HL-60 (cell line): Measurements from ENCODE around the gene NKD1.

ENCODE experiments used
- DNase-seq, 2 experiments: peaks; one replicate each; pipeline ENCODE4 v3.0.0-alpha.2; 2010 to 2020; ENCODE audit warnings: low read depth in 1 of 2, low spot score in 1 of 2
- H3K27ac ChIP-seq: fragments of 250-450 bp; sonication (Bioruptor Pico); replicated peaks from 2 replicates; pipeline ENCODE4 v1.5.1; 2020; ENCODE audit warnings: mild to moderate bottlenecking, moderate library complexity
- H3K27me3 ChIP-seq: fragments of 250-450 bp; sonication (Bioruptor Pico); 2 replicates; pipeline ENCODE4 v1.5.1; 2021; ENCODE audit warnings: mild to moderate bottlenecking, moderate library complexity; ENCODE audit not compliant: insufficient read depth, poor library complexity, severe bottlenecking
- H3K4me3 ChIP-seq: replicated peaks from 2 replicates; pipeline ENCODE4 v1.5.1; 2011; ENCODE audit warnings: mild to moderate bottlenecking, control low read depth, low read length; ENCODE audit not compliant: insufficient read depth
- CTCF ChIP-seq: IDR thresholded peaks from one replicate; pipeline ENCODE4 v1.5.1; 2011; ENCODE audit warnings: low read length, control low read depth, inconsistent platforms; ENCODE audit not compliant: insufficient read depth
- GABPA ChIP-seq: IDR thresholded peaks from 2 replicates; pipeline ENCODE4 v1.6.1; 2012; ENCODE audit warnings: low read depth
- POLR2AphosphoS5 ChIP-seq: IDR thresholded peaks from 2 replicates; pipeline ENCODE4 v1.6.1; 2012; ENCODE audit warnings: low read depth
- REST ChIP-seq: IDR thresholded peaks from 2 replicates; pipeline ENCODE4 v1.6.1; 2012; ENCODE audit warnings: low read depth; ENCODE audit not compliant: insufficient replicate concordance
- SPI1 ChIP-seq: IDR thresholded peaks from 2 replicates; pipeline ENCODE4 v1.6.1; 2012; ENCODE audit warnings: low read depth, mild to moderate bottlenecking, borderline replicate concordance

Gene NKD1

GRCh38 chr16:50626868-50627267 lies 78.7 kb downstream of the NKD1 start:
- DNase-seq: peak in 1 of 2 experiments; percentile 71
- Histone ChIP-seq H3K4me3 (no peak overlapping the region), H3K27me3 (no peaks in the 10 kb centered on the region), H3K27ac (peak overlapping the region; percentile 27; the same call in 1 of the 2 replicates)
- TF ChIP-seq CTCF: no peak
- TF ChIP-seq SPI1: no peak
- TF ChIP-seq REST: no peak
- no peak for TF ChIP-seq POLR2AphosphoS5
- TF ChIP-seq GABPA: no peak

GRCh38 chr16:50627419-50627818 lies 79.2 kb downstream of the NKD1 start:
- no peaks in the 10 kb centered on the region for H3K27me3 ChIP-seq
- no peak for TF ChIP-seq GABPA
- peak; percentile 2 for TF ChIP-seq CTCF
- H3K4me3 ChIP-seq: no peak overlapping the region
- peak in 1 of 2 experiments; percentile 39 for DNase-seq
- peak overlapping the region; percentile 27; the same call in 1 of the 2 replicates for H3K27ac ChIP-seq

GRCh38 chr16:50628156-50628802 lies 80.1 kb downstream of the NKD1 start:
- TF ChIP-seq SPI1 (no peak), REST (no peak), GABPA (no peak), CTCF (no peak), POLR2AphosphoS5 (no peak)
- DNase-seq: no peak
- Histone ChIP-seq H3K27me3 (no peaks in the 10 kb centered on the region), H3K27ac (no peak overlapping the region), H3K4me3 (no peak overlapping the region)

GRCh38 chr16:50629334-50629733 lies 81.1 kb downstream of the NKD1 start:
- no peak for DNase-seq
- Histone ChIP-seq H3K4me3 (no peak overlapping the region), H3K27ac (no peak overlapping the region), H3K27me3 (no peaks in the 10 kb centered on the region)
- TF ChIP-seq CTCF: no peak
